Dermis blood vessel endothelial cell (primary cell): ENCODE measurements around the gene PRAMEF17. TPM values are rescaled to one million over a fixed set of nuclear protein-coding genes. Genes with fewer than 3 reads are reported as not detected.

Experiments used
- total RNA-seq: library from RNA; depleted of rRNA; stranded (reverse); fragments of >200 nt; gene quantifications from 2 replicates; pipeline ENCODE4 v1.2.3, GENCODE V29; 2014

PRAMEF17 gene
- total RNA-seq, 1 donor from 2014 or later: not detected

Other genes with a start within 250 kb of the PRAMEF17 start
- not detected in 2 replicates for gene PRAMEF26, start 233.6 kb upstream of the PRAMEF17 start, total RNA-seq
- gene HNRNPCL4, start 224.0 kb upstream of the PRAMEF17 start, total RNA-seq: not detected in 2 replicates
- not detected in 2 replicates for gene PRAMEF9, start 217.8 kb upstream of the PRAMEF17 start, total RNA-seq
- not detected in 2 replicates for gene PRAMEF13, start 188.2 kb upstream of the PRAMEF17 start, total RNA-seq
- gene PRAMEF18, start 163.5 kb upstream of the PRAMEF17 start, total RNA-seq: not detected in 2 replicates
- not detected in 2 replicates for gene PRAMEF5, start 135.4 kb upstream of the PRAMEF17 start, total RNA-seq
- gene PRAMEF8, start 104.5 kb upstream of the PRAMEF17 start, total RNA-seq: not detected in 2 replicates
- gene PRAMEF33, start 86.1 kb upstream of the PRAMEF17 start, total RNA-seq: not detected in 2 replicates
- not detected in 2 replicates for gene PRAMEF15, start 74.1 kb upstream of the PRAMEF17 start, total RNA-seq
- not detected in 2 replicates for gene PRAMEF14, start 42.5 kb upstream of the PRAMEF17 start, total RNA-seq
- gene PRAMEF19, start 17.7 kb upstream of the PRAMEF17 start, total RNA-seq: not detected in 2 replicates
- not detected in 2 replicates for gene PRAMEF20, start 20.8 kb downstream of the PRAMEF17 start, total RNA-seq
- 0.09 and 0.17 TPM in 2 replicates for gene LRRC38, start 124.4 kb downstream of the PRAMEF17 start, total RNA-seq
- 65.0 and 88.5 TPM in 2 replicates for gene PDPN, start 194.2 kb downstream of the PRAMEF17 start, total RNA-seq